Esophagus (tissue), 2 donors: ENCODE measurements around the gene TENT4B. TPM values are rescaled to one million over a fixed set of nuclear protein-coding genes. Genes with fewer than 3 reads are reported as not detected.

Experiments
- H3K27ac ChIP-seq, 2 donors: one replicate each; pipeline ENCODE4 v1.5.1; 2013; ENCODE audit warnings: low read depth in 2 of 2, mild to moderate bottlenecking in 2 of 2, inconsistent platforms in 1 of 2, low read length in 1 of 2, moderate library complexity in 1 of 2
- H3K27me3 ChIP-seq, 2 donors: one replicate each; pipeline ENCODE4 v1.6.1; 2013; ENCODE audit warnings: low read length in 2 of 2, control low read depth in 1 of 2, mild to moderate bottlenecking in 1 of 2; ENCODE audit not compliant: insufficient read depth in 2 of 2, control insufficient read depth in 1 of 2
- H3K36me3 ChIP-seq, 2 donors: one replicate each; pipeline ENCODE4 v1.6.1; 2013; ENCODE audit warnings: low read length in 1 of 2; ENCODE audit not compliant: control insufficient read depth in 2 of 2, insufficient read depth in 2 of 2
- H3K4me1 ChIP-seq, 2 donors: one replicate each; pipeline ENCODE4 v1.6.1; 2013; ENCODE audit warnings: low read length in 1 of 2; ENCODE audit not compliant: control insufficient read depth in 2 of 2, insufficient read depth in 2 of 2
- H3K4me3 ChIP-seq, 2 donors: one replicate each; pipeline ENCODE4 v1.5.1; 2013; ENCODE audit warnings: low read length in 2 of 2, mild to moderate bottlenecking in 2 of 2, low read depth in 1 of 2, moderate library complexity in 1 of 2
- H3K9me3 ChIP-seq, 2 donors: one replicate each; pipeline ENCODE4 v1.6.1; 2013; ENCODE audit warnings: mild to moderate bottlenecking in 2 of 2, low read depth in 1 of 2, low read length in 1 of 2, moderate library complexity in 1 of 2; ENCODE audit not compliant: control insufficient read depth in 2 of 2, insufficient read depth in 1 of 2
- WGBS, 2 donors: extraction: QIAGEN DNeasy Blood & Tissue Kit; methylation state at CpG; one replicate each; pipeline ENCODE4 v1.1.7; 2013; 5-methylcytosine and 5-hydroxymethylcytosine counted together
- polyA plus RNA-seq, 2 donors: library from polyadenylated mRNA; stranded (reverse); fragments of 200-250 nt; gene quantifications; one replicate each; pipeline ENCODE4 v1.2.3, GENCODE V29; 2013
- donor health status: healthy with polysubstance abuse.
- donor health status: Bipolar disorder and iron deficiency.

The TENT4B gene
- polyA plus RNA-seq, 2 donors = 2.6 to 3.0 TPM

DNA sequence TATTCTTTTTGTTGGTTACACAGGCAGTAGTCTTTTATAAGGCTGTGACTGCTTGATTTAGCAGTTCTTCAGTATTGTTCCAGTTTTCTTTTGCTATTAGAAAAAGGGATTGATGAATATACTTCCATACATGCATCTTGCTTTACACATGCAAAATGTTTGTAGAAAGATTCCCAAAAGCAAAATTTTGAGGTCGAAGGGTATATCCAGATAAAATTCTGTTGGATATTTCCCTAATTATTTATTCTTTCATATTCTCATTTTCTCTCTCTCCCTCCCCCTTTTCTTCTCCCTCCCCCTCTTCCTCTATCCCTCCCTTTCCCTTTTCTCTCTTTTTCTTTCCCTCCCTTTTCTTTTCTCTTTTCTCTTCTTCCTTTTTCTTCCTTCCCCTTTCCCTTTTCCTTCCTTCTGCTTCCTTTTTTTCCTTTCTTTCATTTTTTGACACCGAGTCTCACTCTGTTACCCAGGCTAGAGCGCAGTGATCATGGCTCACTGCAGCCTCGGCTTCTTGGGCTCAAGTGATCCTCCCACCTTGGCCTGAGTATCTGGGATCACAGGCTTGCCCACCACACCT, 66.4 kb downstream of the TENT4B start:
- Histone ChIP-seq H3K27ac (no peak overlapping the region), H3K9me3 (no peaks in the 10 kb centered on the region), H3K4me3 (no peak overlapping the region), H3K4me1 (no peaks in the 10 kb centered on the region), H3K36me3 (peaks cover 0 to 3% of the 10 kb centered on the region in 2 donors), H3K27me3 (no peaks in the 10 kb centered on the region)
- WGBS, 2 donors = 93 to 97% methylated on average over 4 of the region's 4 CpGs

DNA sequence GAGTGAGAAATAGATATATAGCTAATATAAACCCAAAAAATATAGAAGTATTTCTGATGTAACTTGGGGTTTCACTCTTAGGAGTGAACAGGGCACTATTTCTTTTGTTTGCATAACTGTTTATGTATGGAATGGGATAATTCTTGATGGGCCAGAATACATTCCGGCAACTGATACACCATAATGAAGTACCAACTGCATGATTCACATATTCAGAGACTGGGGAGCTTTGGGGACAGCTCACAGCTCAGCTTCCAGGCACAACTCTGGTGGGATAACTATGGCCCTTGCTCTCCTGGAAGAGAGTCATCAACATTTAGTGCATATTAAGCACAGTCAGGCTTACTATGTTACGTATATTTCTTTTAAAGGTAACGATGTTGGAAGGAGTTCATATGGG, 71.2 kb downstream of the TENT4B start:
- peaks cover 4 to 19% of the 10 kb centered on the region in 2 donors for H3K36me3 ChIP-seq
- H3K4me3 ChIP-seq = no peak overlapping the region
- no peaks in the 10 kb centered on the region for H3K4me1 ChIP-seq
- whole genome bisulfite sequencing, 2 donors = 94 to 95% methylated on average over 3 of the region's 3 CpGs
- H3K27ac ChIP-seq = no peak overlapping the region
- H3K9me3 ChIP-seq = no peaks in the 10 kb centered on the region
- H3K27me3 ChIP-seq = no peaks in the 10 kb centered on the region

DNA sequence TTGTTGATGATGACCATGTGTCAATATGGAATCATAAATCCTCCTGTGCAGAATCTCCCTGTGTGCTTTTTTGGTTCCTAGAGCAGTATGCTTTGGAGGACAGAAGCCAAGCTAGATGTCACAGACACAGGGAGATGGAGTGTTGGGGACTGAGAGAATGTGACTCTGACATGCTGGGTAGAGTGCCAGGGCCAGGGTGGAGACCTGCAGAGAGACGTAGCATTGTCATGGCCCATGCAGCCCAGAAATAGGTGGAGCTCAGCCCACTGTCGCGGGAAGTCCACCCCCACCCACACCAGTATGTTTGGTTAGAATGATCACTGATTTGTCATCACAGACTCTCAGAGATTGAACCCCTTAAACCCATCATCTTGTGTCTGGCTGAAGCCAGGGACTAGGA, 74.0 kb downstream of the TENT4B start:
- peaks cover 4 to 16% of the 10 kb centered on the region in 2 donors for H3K36me3 ChIP-seq
- WGBS, 2 donors = 75 to 87% methylated on average over 3 of the region's 3 CpGs
- no peaks in the 10 kb centered on the region for H3K9me3 ChIP-seq
- H3K4me3 ChIP-seq = no peak overlapping the region
- no peaks in the 10 kb centered on the region for H3K4me1 ChIP-seq
- H3K27ac ChIP-seq = no peak overlapping the region
- H3K27me3 ChIP-seq = no peaks in the 10 kb centered on the region

DNA sequence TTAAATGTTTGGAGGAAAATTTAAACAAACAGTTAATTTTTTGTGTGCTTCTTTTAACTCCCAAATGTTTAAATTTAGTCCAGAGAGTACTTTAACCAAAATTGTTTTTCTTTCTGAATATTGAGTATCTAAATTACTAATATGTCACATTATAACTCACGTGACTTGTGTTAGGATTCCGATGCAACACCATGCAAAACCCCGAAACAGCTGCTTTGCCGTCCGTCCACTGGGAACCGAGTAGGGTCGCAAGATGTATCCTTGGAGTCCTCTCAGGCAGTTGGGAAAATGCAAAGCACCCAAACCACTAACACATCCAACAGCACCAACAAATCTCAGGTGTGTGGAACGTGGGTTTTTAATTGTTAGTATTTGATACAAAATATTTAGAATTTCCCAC, 74.6 kb downstream of the TENT4B start:
- Histone ChIP-seq H3K27me3 (no peaks in the 10 kb centered on the region), H3K27ac (no peak overlapping the region), H3K4me3 (no peak overlapping the region), H3K36me3 (peaks cover 4 to 16% of the 10 kb centered on the region in 2 donors), H3K4me1 (no peaks in the 10 kb centered on the region), H3K9me3 (no peaks in the 10 kb centered on the region)
- WGBS, 2 donors = 81 to 83% methylated on average over 8 of the region's 8 CpGs

DNA sequence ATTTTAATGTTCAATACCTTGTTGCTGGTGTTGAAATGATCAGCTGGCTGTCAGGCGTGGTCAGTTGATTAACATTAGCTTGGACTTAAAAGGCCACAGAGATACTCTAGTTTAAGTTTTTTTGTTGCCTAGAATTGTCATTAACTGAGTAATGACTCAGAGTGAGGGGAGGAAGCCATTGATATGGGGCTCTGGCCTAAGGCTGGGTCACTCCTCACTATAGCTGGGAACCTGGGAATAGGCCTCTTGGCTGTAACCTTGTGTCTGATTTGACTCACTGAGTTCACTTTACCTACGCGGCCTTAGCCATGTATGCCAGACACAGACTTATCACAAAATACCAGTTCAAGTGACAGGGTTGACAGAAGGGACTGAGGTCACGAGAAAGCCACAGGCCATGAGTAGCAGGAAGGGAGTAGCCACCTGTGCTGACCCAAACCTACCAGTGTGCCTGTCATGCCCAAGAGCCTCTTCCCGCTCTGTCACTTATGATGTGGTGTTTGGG, 75.3 kb downstream of the TENT4B start:
- peaks cover 4 to 16% of the 10 kb centered on the region in 2 donors for H3K36me3 ChIP-seq

DNA sequence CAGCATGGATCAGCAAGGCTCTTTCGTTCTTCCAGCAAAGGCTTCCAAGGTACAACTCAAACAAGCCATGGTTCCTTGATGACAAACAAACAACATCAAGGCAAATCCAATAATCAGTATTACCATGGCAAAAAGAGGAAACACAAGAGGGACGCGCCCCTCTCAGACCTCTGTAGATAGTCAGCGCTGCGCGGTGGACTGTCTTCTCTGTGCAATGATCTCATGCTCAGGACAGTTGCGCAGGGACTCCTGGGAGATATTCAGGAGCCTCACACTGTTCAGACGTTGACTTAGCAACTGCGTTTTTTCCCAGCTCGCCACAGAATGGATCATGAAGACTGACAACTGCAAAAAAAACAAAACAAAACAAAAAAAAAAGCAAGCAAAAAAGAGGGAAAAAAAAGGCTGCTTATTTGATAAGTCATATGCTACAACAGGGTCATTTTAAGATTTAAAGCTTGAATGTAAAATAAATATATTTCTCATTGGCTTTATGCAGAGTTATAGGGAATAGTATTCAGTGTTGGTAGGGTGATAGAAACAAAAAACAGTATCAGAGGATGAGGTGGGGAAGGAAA, 76.1 kb downstream of the TENT4B start:
- Histone ChIP-seq H3K27me3 (no peaks in the 10 kb centered on the region), H3K9me3 (no peaks in the 10 kb centered on the region), H3K27ac (no peak overlapping the region), H3K36me3 (peaks cover 4 to 16% of the 10 kb centered on the region in 2 donors), H3K4me1 (no peaks in the 10 kb centered on the region), H3K4me3 (no peak overlapping the region)
- WGBS, 2 donors = 91 to 92% methylated on average over 10 of the region's 10 CpGs

More for the DNA sequence above, 75.3 kb downstream of the TENT4B start:
- 94 to 95% methylated on average over 5 of the region's 5 CpGs for WGBS, 2 donors
- H3K27me3 ChIP-seq = no peaks in the 10 kb centered on the region
- H3K4me1 ChIP-seq = no peaks in the 10 kb centered on the region
- H3K27ac ChIP-seq = no peak overlapping the region
- no peak overlapping the region for H3K4me3 ChIP-seq
- no peaks in the 10 kb centered on the region for H3K9me3 ChIP-seq

DNA sequence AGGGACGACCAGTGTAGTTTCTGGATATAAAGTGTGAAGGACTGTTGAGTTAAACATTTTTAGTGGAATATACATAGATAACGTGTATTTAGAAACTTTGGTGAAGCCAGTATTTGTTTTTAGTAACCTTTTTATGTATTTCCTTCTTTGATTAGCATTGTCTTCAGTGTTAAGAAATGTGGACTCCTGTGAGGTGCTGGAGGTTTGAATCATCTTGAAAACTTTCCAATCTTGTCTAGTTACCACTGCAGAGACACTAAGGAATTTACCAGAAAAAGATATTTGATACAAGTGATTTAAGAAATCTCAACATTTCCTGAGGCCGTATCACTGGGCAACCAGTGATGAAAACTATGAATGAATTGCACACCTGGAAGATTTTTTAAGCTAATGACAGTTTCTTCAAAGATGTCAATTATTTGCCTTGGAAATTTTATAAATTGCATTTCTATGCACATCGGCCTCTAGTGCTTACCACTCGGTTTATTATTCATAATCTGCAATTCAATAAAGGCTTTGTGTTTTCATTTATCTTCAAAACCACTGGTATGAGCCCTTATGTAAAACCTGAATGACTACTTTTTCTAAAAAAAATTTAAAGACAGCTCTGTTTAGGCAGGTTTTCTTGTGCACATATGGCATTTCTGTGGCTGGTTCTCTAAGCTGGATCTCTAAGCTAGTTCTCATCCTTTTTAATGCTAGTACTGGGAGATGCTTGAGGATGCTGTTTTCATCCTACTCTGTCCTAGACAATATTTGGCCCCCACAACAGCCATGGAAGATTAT, 81.9 kb downstream of the TENT4B start:
- H3K4me3 ChIP-seq = no peak overlapping the region
- WGBS, 2 donors = 49 to 59% methylated on average over 5 of the region's 5 CpGs
- no peaks in the 10 kb centered on the region for H3K27me3 ChIP-seq
- no peaks in the 10 kb centered on the region for H3K9me3 ChIP-seq
- H3K36me3 ChIP-seq = no peaks in the 10 kb centered on the region
- peak overlapping the region in 1 of 2 donors; percentile 39 for H3K27ac ChIP-seq
- H3K4me1 ChIP-seq = no peaks in the 10 kb centered on the region

DNA sequence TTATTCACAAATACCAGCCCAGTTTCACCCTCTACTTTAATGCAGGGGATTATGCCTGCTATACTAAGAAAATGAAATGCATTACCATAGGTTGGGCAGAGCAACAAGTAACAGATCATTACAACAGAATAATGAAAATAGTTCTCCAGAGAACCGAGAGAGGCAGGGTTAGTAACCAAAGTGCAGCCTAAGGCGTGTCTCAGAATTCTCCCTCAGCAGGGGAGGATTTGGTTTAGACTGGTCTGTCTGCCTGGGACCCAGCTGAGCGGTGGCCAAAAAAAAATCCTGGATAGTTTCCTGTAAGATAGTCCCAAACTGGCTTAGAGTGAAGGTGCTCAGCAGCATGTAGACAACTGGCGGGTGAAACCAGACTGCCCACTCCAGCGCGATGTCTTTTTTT, 82.5 kb downstream of the TENT4B start:
- 42 to 61% methylated on average over 6 of the region's 6 CpGs for WGBS, 2 donors

DNA sequence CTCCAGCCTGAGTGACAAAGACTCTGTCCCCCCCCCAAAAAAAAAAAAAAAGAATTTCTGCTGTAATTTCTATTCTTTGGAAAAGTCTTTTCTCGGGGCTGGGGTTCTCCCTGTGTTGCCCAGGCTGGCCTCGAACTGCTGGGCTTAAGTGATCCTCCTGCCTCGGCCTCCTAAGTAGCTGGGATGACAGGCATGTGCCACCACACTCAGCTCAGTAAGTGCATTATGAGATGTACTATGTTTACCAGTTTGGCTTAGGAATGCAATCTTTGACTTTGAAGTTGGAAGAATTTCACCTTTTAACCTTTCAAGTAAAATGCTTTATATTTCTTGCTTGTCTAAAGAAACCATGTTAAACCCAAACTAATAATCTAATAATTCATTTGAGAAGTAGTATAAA, 85.2 kb downstream of the TENT4B start:
- Histone ChIP-seq H3K27ac (no peak overlapping the region), H3K4me3 (no peak overlapping the region), H3K9me3 (no peaks in the 10 kb centered on the region), H3K36me3 (no peaks in the 10 kb centered on the region), H3K4me1 (no peaks in the 10 kb centered on the region), H3K27me3 (no peaks in the 10 kb centered on the region)
- WGBS, 2 donors = 93 to 94% methylated on average over 3 of the region's 3 CpGs

More for the DNA sequence above, 82.5 kb downstream of the TENT4B start:
- Histone ChIP-seq H3K27me3 (no peaks in the 10 kb centered on the region), H3K36me3 (no peaks in the 10 kb centered on the region), H3K4me3 (no peak overlapping the region), H3K27ac (peak overlapping the region; percentile 42 to 51), H3K4me1 (no peaks in the 10 kb centered on the region), H3K9me3 (no peaks in the 10 kb centered on the region)
